ENCODE data around the gene KCNC3.

- TF ChIP-seq EZH2 (IDR thresholded peaks at IDR 0.05; ENCODE audit: borderline replicate concordance, low read length) (no peak), CTCF (conservative IDR thresholded peaks at IDR 0.05 in 1 of 2, IDR thresholded peaks at IDR 0.05 in 1 of 2; ENCODE audit: extremely low read depth in 1 of 2, insufficient read depth in 1 of 2, low read depth in 1 of 2, low read length in 2 of 2) (no peak)
These were observed 4.8 kb upstream of the KCNC3 start for GRCh38 chr19:50333737-50334617.

Measured in mammary epithelial cell (primary cell).